Neural cell (in vitro differentiated cells): ENCODE data around the gene MRPL50. TPM values are rescaled to one million over a fixed set of nuclear protein-coding genes. Genes with fewer than 3 reads are reported as not detected.

Experiments
- H2AFZ ChIP-seq: fragments of 200-600, 300-800 bp; sonication (generic), shearing (Covaris generic); 2 replicates; pipeline ENCODE4 v1.6.0; 2014; ENCODE audit warnings: low read depth, mild to moderate bottlenecking, antibody characterized with exemption, low read length, moderate library complexity
- H3F3A ChIP-seq: fragments of 200-600 bp; shearing (Covaris generic); 2 replicates; pipeline ENCODE4 v1.6.1; 2016; ENCODE audit warnings: mild to moderate bottlenecking, moderate library complexity, mixed read lengths, antibody characterized with exemption, low read length; ENCODE audit not compliant: insufficient read depth, poor library complexity, severe bottlenecking
- H3K27ac ChIP-seq: fragments of 200-600, 300-800 bp; sonication (generic), shearing (Covaris generic); 2 replicates; pipeline ENCODE4 v1.5.1; 2014; ENCODE audit warnings: mild to moderate bottlenecking, low read length, moderate library complexity
- H3K27me3 ChIP-seq: fragments of 300-800, 200-600 bp; sonication (generic), shearing (Covaris generic); 2 replicates; pipeline ENCODE4 v1.6.0; 2014; ENCODE audit warnings: mild to moderate bottlenecking, low read depth, low read length, moderate library complexity; ENCODE audit not compliant: insufficient read depth
- H3K36me3 ChIP-seq: fragments of 300-800, 200-600 bp; sonication (generic), shearing (Covaris generic); 2 replicates; pipeline ENCODE4 v1.5.1; 2014; ENCODE audit warnings: mild to moderate bottlenecking, antibody characterized with exemption, low read length, moderate library complexity; ENCODE audit not compliant: insufficient read depth
- H3K4me2 ChIP-seq: fragments of 300-800, 200-600 bp; sonication (generic), shearing (Covaris generic); 2 replicates; pipeline ENCODE4 v1.6.0; 2014; ENCODE audit warnings: mild to moderate bottlenecking, low read length
- H3K4me3 ChIP-seq: fragments of 300-800, 200-600 bp; sonication (generic), shearing (Covaris generic); 2 replicates; pipeline ENCODE4 v1.5.1; 2014; ENCODE audit warnings: mild to moderate bottlenecking, low read length, moderate library complexity
- H3K79me2 ChIP-seq: fragments of 200-600 bp; shearing (Covaris generic); replicated peaks from 2 replicates; pipeline ENCODE4 v1.6.0; 2014; ENCODE audit warnings: mild to moderate bottlenecking, low read length, moderate library complexity; ENCODE audit not compliant: insufficient read depth
- H3K9ac ChIP-seq: fragments of 300-800, 200-600 bp; sonication (generic), shearing (Covaris generic); 2 replicates; pipeline ENCODE4 v1.6.1; 2016; ENCODE audit warnings: mild to moderate bottlenecking, low read length, mixed read lengths
- H3K9me2 ChIP-seq: fragments of 200-600 bp; shearing (Covaris generic); 2 replicates; pipeline ENCODE4 v1.6.1; 2016; ENCODE audit warnings: mild to moderate bottlenecking, low read length, mixed read lengths; ENCODE audit not compliant: insufficient read depth
- H3K9me3 ChIP-seq: fragments of 200-600, 300-800 bp; sonication (generic), shearing (Covaris generic); 2 replicates; pipeline ENCODE4 v1.6.1; 2016; ENCODE audit warnings: mild to moderate bottlenecking, mixed run types, low read length, moderate library complexity, mixed read lengths
- H4K20me1 ChIP-seq: fragments of 200-600 bp; shearing (Covaris generic); 2 replicates; pipeline ENCODE4 v1.6.1; 2016; ENCODE audit warnings: mild to moderate bottlenecking, mixed run types; ENCODE audit not compliant: insufficient read depth
- CTCF ChIP-seq: fragments of 450-650 bp; IDR thresholded peaks from 2 replicates; pipeline ENCODE4 v1.5.1; 2014; ENCODE audit warnings: antibody characterized with exemption, mild to moderate bottlenecking, moderate library complexity; ENCODE audit not compliant: poor library complexity, severe bottlenecking
- EP300 ChIP-seq: fragments of 450-650 bp; conservative IDR thresholded peaks from 2 replicates; pipeline ENCODE4 v1.6.1; 2014; ENCODE audit warnings: antibody characterized with exemption, mild to moderate bottlenecking, moderate library complexity; ENCODE audit not compliant: poor library complexity, severe bottlenecking
- EZH2 ChIP-seq: fragments of 200-600, 300-800 bp; shearing (Covaris generic), sonication (generic); IDR thresholded peaks from 2 replicates; pipeline ENCODE4 v1.6.1; 2014; ENCODE audit warnings: antibody characterized with exemption, low read length, borderline replicate concordance, mild to moderate bottlenecking; ENCODE audit not compliant: insufficient read depth, poor library complexity, severe bottlenecking
- MXI1 ChIP-seq: fragments of 450-650 bp; conservative IDR thresholded peaks from 2 replicates; pipeline ENCODE4 v1.6.1; 2014; ENCODE audit warnings: antibody characterized with exemption, mild to moderate bottlenecking; ENCODE audit not compliant: poor library complexity, severe bottlenecking
- POLR2AphosphoS5 ChIP-seq: IDR thresholded peaks from 2 replicates; pipeline ENCODE4 v1.6.1; 2012
- RAD21 ChIP-seq: fragments of 450-650 bp; conservative IDR thresholded peaks from 2 replicates; pipeline ENCODE4 v1.6.1; 2014; ENCODE audit warnings: antibody characterized with exemption, mild to moderate bottlenecking, moderate library complexity
- REST ChIP-seq: IDR thresholded peaks from 2 replicates; pipeline ENCODE4 v1.6.1; 2012; ENCODE audit warnings: borderline replicate concordance
- SMC3 ChIP-seq: fragments of 450-650 bp; conservative IDR thresholded peaks from 2 replicates; pipeline ENCODE4 v1.6.1; 2014; ENCODE audit warnings: antibody characterized with exemption, mild to moderate bottlenecking, moderate library complexity; ENCODE audit not compliant: poor library complexity
- TAF1 ChIP-seq: IDR thresholded peaks from 2 replicates; pipeline ENCODE4 v1.6.1; 2012; ENCODE audit warnings: low read depth
- polyA plus RNA-seq: library from polyadenylated mRNA; depleted of rRNA; stranded (reverse); fragments of >200 nt; gene quantifications from 2 replicates; pipeline ENCODE4 v1.2.3, GENCODE V29; 2014

The MRPL50 gene
- polyA plus RNA-seq, 1 donor from 2014 or later = 35.2 TPM

DNA sequence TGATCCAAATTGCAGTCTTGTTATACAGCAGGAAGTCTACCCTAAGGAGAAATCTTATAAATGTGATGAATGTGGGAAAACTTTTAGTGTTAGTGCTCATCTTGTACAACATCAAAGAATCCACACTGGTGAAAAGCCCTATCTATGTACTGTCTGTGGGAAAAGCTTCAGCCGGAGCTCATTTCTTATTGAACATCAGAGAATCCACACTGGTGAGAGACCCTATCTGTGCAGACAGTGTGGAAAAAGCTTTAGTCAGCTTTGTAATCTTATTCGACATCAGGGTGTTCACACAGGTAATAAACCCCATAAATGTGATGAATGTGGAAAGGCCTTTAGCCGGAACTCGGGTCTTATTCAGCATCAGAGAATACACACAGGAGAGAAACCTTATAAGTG lies 10.7 kb upstream of the MRPL50 start:
- Histone ChIP-seq H2AFZ (no peak overlapping the region), H3K4me2 (no peak overlapping the region), H3K36me3 (peaks cover 35% of the 10 kb centered on the region), H3K9ac (no peak overlapping the region), H3F3A (no peaks in the 10 kb centered on the region), H3K9me2 (no peaks in the 10 kb centered on the region), H3K9me3 (peaks cover 23% of the 10 kb centered on the region), H3K27me3 (no peaks in the 10 kb centered on the region), H3K79me2 (peaks cover 2% of the 10 kb centered on the region), H3K27ac (no peak overlapping the region), H4K20me1 (no peaks in the 10 kb centered on the region), H3K4me3 (no peak overlapping the region)
- TF ChIP-seq SMC3 = no peak
- no peak for TF ChIP-seq REST
- TF ChIP-seq MXI1 = no peak
- no peak for TF ChIP-seq POLR2AphosphoS5
- TF ChIP-seq TAF1 = no peak
- TF ChIP-seq CTCF = no peak
- no peak for TF ChIP-seq EZH2
- TF ChIP-seq RAD21 = no peak
- TF ChIP-seq EP300 = no peak

DNA sequence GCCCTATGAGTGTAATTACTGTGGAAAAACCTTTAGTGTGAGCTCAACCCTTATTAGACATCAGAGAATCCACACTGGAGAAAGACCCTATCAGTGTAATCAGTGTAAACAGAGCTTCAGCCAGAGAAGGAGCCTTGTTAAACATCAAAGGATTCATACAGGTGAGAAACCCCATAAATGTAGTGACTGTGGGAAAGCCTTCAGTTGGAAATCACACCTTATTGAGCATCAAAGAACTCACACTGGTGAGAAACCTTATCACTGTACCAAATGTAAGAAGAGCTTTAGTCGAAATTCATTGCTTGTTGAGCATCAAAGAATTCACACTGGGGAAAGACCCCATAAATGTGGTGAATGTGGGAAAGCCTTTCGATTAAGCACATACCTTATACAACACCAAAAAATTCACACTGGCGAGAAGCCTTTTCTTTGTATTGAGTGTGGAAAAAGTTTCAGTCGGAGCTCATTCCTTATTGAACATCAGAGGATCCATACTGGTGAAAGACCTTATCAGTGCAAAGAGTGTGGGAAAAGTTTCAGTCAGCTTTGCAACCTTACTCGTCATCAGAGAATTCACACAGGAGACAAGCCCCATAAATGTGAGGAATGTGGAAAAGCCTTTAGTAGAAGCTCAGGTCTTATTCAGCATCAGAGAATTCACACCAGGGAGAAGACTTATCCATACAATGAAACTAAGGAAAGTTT lies 10.1 kb upstream of the MRPL50 start:
- no peaks in the 10 kb centered on the region for H4K20me1 ChIP-seq
- H3K4me3 ChIP-seq = no peak overlapping the region
- H3K9me2 ChIP-seq = no peaks in the 10 kb centered on the region
- TF ChIP-seq SMC3 (no peak), RAD21 (no peak), CTCF (no peak), TAF1 (no peak), POLR2AphosphoS5 (no peak), MXI1 (no peak)
- peaks cover 40% of the 10 kb centered on the region for H3K36me3 ChIP-seq
- H3K9me3 ChIP-seq = peaks cover 23% of the 10 kb centered on the region
- no peak overlapping the region for H3K27ac ChIP-seq
- H2AFZ ChIP-seq = no peak overlapping the region
- no peaks in the 10 kb centered on the region for H3K27me3 ChIP-seq
- H3K4me2 ChIP-seq = no peak overlapping the region
- H3K79me2 ChIP-seq = peaks cover 2% of the 10 kb centered on the region
- no peak overlapping the region for H3K9ac ChIP-seq
- H3F3A ChIP-seq = no peaks in the 10 kb centered on the region
